ENCODE data around the gene CCDC9. TPM values are rescaled to one million over a fixed set of nuclear protein-coding genes. Genes with fewer than 3 reads are reported as not detected.

CCDC9 gene
- total RNA-seq (8.0 TPM), polyA plus RNA-seq (36.6 TPM)

DNA sequence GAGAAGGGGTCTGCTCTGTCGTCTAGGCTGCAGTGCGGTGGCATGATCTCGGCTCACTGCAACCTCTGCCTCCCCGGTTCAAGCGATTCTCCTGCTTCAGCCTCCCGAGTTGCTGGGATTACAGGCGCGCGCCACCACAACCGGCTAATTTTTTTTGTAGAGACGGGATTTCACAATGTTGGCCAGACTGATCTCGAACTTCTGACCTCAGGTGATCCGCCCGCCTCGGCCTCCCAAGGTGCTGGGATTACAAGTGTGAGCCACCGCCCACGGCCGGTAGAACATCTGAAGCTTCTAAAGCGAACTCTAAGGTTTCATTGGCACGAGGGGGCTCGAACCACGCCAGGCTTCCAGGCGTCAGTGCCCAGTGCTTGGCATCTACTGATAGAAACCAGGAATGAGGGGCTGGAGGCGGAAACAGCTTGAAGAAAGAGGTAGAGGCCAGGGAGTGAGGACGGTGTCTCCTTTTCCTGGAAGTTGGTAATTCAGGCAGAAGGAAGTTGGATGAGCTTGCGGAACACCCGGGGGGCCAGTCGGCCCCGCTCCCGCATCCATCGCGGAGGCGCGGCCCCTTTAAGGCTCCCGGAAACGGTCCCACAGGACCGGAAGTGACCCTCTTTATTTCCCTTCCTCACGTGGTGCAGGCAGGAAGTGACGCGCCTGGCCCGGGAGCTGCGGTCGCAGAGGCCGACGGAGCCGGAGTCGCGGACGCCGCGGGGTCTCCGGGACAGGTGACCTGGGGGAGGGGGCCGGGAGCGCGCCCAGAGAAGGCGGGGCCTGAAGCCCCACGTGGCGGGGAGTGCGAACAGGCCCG, at the start of gene CCDC9:
Gene CCDC9, plus strand, starts transcription at position 647 of the 814 bp plus-strand sequence. CDS start 1,876 bp downstream, outside the sequence.
- Histone ChIP-seq H3K4me1 (ENCODE audit: insufficient read depth) (no peaks in the 10 kb centered on the region), H3K27ac (ENCODE audit: low read depth) (peak within 1 kb of the TSS; percentile 87)
- DNase-seq (ENCODE audit: extremely low spot score), result peak; percentile 87

DNA sequence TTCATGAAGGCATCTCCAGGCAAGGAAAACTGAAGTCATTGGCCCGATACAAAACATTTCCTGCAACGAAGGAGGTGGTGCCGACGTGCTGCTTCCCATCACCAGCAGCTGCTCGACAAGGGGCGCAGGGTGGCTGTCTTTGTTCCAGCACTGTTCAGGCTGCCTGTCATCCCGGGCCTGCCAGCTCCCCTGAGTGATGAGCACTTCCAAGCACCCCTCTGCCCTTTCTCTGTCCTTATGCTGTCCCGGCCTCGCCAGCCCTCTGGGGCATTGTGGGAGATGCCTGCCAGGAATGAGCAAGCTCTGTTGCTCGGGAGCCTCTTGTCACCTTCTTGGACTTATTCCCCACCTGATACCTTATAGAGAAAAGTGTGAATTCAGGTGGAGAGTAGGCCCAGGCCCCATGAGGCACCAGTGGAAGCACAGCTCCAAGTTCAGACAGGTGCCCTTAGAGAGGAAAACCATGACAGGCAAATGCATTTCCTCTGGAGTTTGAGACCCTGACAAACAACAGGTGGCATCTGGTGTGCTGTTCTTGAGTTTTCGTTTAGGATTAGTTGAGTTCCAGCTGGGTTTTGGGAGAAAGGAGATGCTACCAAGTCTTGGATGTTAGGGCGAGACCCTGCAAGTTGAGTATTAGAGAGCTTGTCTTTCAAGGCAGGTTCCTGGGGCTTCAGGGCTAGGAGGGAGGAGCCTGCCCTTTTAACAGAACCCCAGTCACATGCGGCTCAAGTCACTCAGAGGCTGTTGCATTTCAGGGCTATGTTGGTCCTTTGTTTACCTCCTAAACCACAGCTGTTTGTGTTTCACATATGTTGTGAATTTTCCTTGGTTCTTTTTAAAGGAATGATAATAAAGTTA, 46.8 kb upstream of the CCDC9 start:
- peaks cover 4% of the 10 kb centered on the region for H3K36me3 ChIP-seq (ENCODE audit: insufficient read depth)
- no peak overlapping the region for H3K27ac ChIP-seq (ENCODE audit: low read depth)

More for the DNA sequence above, at the start of gene CCDC9:
- WGBS, result 12% methylated on average over 60 of the region's 60 CpGs
- Histone ChIP-seq H3K4me3 (ENCODE audit: low read depth, low read length) (peak within 1 kb of the TSS; percentile 51), H3K36me3 (ENCODE audit: insufficient read depth) (peaks cover 4% of the 10 kb centered on the region)

DNA sequence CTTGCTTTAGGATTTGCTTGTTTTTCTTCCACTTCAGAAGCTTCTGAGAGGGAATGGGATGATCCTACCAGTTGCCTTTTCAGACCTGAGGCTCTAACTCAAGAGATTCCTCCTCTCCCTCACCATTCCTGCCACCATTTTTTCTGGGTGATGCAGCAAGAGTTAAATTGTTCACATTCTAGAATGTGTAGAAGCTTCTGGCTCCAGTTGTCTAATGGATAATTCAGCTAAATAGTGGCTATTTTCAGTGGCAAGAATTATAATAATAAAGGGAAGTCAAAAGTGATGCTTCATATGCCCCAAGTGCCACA, 46.2 kb upstream of the CCDC9 start:
- Histone ChIP-seq H3K36me3 (ENCODE audit: insufficient read depth) (peaks cover 4% of the 10 kb centered on the region), H3K4me3 (ENCODE audit: low read depth, low read length) (no peak overlapping the region), H3K4me1 (ENCODE audit: insufficient read depth) (no peaks in the 10 kb centered on the region), H3K27ac (ENCODE audit: low read depth) (no peak overlapping the region)
- DNase-seq (ENCODE audit: extremely low spot score), result no peak

More for the DNA sequence above, 46.8 kb upstream of the CCDC9 start:
- no peak for DNase-seq (ENCODE audit: extremely low spot score)
- WGBS, result 70% methylated on average over 13 of the region's 13 CpGs
- H3K4me1 ChIP-seq (ENCODE audit: insufficient read depth), result no peaks in the 10 kb centered on the region
- H3K4me3 ChIP-seq (ENCODE audit: low read depth, low read length), result no peak overlapping the region

DNA sequence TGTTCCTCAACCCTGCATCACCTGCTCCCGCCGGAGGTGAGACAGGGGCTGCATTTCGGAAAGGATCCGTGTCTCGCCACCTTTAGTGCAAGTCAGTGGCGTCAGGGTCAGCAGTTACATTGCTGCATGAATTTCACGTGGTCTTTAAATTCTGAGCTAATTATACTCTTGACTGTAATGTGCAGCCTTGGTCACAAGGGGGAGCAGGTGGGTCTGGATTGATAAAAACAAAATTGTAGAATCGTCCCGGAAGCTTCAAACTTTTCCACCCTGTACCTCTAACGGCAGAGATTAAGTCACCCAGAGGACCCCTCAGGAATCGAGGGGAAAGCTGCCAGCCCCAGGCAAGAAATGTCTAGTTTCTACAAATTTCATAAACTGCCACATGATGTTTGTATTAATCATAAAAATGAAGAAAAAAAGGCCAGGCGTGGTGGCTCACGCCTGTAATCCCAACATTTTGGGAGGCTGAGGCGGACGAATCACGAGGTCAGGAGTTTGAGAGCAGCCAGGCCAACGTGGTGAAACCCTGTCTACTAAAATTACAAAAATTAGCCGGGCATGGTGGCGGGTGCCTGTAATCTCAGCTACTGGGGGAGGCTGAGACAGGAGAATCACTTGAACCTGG, 45.5 kb upstream of the CCDC9 start:
- Histone ChIP-seq H3K36me3 (ENCODE audit: insufficient read depth) (peaks cover 4% of the 10 kb centered on the region), H3K27ac (ENCODE audit: low read depth) (no peak overlapping the region), H3K4me1 (ENCODE audit: insufficient read depth) (no peaks in the 10 kb centered on the region), H3K4me3 (ENCODE audit: low read depth, low read length) (no peak overlapping the region)
- WGBS, result 36% methylated on average over 19 of the region's 19 CpGs
- peak; percentile 49 for DNase-seq (ENCODE audit: extremely low spot score)

DNA sequence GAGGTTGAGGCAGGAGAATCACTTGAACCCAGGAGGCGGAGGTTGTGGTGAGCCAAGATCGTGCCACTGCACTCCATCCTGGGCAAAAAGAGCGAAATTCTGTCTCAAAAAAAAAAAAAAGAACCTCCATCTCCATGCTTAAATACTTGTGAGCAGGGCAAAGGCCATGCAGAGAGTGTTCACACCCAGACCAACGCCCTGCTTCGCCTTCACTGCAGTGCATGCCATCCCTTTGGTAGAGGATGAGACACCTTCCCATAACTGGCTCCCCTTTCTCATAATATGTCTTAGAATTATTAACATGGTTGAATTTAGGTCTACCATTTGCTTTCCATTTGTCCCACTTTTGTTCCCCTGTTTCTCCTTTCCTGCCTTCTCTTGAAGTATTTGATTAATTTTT, 40.7 kb upstream of the CCDC9 start:
- no peak overlapping the region for H3K27ac ChIP-seq (ENCODE audit: low read depth)
- WGBS, result 95% methylated on average over 5 of the region's 5 CpGs

DNA sequence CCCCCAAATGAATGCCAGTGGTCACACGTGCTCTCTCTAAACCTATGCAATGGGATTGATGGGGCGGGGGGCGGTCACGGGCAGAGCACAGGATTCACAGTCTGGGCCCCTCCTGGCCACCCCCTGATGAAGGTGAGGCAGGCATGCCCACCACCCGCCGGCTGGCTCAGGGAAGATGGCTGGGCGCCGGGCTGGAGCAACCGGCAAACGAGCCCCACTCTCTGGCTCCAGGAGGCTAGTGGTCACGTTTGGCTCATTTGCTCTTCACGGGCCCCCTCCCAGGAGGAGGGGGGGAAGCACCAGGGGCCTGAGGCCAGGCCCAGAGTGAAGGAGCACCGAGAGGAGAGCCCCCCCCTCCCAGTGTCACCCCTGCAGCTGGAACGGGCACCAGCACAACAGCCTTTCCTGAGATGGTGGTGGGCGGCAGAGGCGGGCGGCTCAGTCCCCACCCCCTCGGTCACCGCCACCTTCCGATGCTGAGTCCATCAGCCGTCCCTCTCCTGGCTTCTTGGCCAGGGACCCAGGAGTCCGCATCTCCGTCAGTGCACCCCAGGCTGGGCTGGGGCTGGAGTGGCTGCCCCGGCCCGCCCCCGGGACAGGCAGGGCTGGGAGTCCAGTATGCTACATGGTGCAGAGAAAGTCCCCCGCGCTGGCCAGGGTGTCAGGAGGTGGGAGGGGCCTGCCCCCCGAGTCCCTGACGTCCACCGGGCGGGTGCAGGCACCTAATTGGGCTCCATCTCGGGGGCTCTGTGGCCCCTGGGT, 35.1 kb upstream of the CCDC9 start:
- H3K4me1 ChIP-seq (ENCODE audit: insufficient read depth), result no peaks in the 10 kb centered on the region
- H3K4me3 ChIP-seq (ENCODE audit: low read depth, low read length), result no peak overlapping the region
- 75% methylated on average over 33 of the region's 33 CpGs for WGBS
- no peak overlapping the region for H3K27ac ChIP-seq (ENCODE audit: low read depth)
- H3K36me3 ChIP-seq (ENCODE audit: insufficient read depth), result no peaks in the 10 kb centered on the region
- DNase-seq (ENCODE audit: extremely low spot score), result no peak

More for the DNA sequence above, 40.7 kb upstream of the CCDC9 start:
- Histone ChIP-seq H3K4me3 (ENCODE audit: low read depth, low read length) (no peak overlapping the region), H3K36me3 (ENCODE audit: insufficient read depth) (no peaks in the 10 kb centered on the region), H3K4me1 (ENCODE audit: insufficient read depth) (no peaks in the 10 kb centered on the region)
- no peak for DNase-seq (ENCODE audit: extremely low spot score)

DNA sequence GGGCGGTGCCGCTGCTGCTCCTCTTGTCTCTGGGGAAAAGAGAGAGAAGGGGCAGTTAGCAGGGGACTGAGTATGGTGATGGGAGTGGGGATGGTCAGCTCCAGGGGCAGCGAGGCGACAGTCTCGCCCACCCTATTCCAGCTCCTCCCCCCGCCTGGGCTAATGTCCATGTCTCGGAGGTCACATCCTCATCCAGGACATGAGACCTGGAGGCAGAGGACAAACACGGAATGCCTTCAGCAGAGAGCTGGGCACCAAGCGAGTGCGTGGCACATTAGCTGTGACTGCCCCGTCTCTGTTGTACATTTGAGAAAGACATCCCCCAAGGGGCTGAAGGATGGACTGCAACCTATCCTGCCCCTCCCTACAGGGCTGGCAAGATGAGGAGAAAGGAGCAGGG, 34.4 kb upstream of the CCDC9 start:
- WGBS, result 92% methylated on average over 11 of the region's 11 CpGs
- Histone ChIP-seq H3K4me1 (ENCODE audit: insufficient read depth) (no peaks in the 10 kb centered on the region), H3K27ac (ENCODE audit: low read depth) (no peak overlapping the region), H3K36me3 (ENCODE audit: insufficient read depth) (no peaks in the 10 kb centered on the region), H3K4me3 (ENCODE audit: low read depth, low read length) (no peak overlapping the region)
- DNase-seq (ENCODE audit: extremely low spot score), result no peak

DNA sequence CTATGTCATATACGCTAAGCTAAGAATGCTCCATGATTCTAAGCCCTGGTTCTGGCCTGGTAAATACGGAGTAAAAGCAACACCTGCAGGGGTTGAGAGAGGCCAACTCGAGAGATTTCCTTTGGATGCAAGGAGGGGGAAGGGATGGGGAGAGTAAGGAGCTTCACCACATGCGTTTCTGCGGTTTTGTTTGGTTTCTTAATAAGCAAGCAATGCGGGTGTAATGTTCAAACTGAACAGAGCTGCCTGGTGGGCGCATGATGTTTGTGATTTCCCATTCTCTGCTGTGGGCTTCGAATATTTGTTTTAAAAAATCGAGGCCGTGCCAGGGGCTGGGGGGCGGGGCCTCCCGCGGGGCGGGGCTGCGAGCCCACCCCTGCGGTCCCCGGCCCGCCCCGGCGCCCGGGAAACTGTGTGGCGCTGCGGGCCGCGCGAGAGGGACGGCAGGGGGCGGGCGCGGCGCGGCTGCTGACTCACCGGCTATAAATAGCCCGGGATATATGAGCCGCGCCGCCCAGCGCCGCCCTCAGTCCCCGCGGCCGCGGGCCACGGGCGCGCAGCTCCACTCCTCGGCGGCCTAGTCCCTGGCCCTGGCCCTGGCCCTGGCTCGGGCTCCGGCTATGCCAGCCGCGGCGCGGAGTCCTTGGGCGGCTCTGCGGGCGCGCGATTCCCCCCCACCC, 30.4 kb upstream of the CCDC9 start:
- Histone ChIP-seq H3K36me3 (ENCODE audit: insufficient read depth) (no peaks in the 10 kb centered on the region), H3K4me1 (ENCODE audit: insufficient read depth) (no peaks in the 10 kb centered on the region), H3K4me3 (ENCODE audit: low read depth, low read length) (peak overlapping the region; percentile 45), H3K27ac (ENCODE audit: low read depth) (peak overlapping the region; percentile 98)
- DNase-seq (ENCODE audit: extremely low spot score), result no peak
- WGBS, result 3% methylated on average over 59 of the region's 59 CpGs

DNA sequence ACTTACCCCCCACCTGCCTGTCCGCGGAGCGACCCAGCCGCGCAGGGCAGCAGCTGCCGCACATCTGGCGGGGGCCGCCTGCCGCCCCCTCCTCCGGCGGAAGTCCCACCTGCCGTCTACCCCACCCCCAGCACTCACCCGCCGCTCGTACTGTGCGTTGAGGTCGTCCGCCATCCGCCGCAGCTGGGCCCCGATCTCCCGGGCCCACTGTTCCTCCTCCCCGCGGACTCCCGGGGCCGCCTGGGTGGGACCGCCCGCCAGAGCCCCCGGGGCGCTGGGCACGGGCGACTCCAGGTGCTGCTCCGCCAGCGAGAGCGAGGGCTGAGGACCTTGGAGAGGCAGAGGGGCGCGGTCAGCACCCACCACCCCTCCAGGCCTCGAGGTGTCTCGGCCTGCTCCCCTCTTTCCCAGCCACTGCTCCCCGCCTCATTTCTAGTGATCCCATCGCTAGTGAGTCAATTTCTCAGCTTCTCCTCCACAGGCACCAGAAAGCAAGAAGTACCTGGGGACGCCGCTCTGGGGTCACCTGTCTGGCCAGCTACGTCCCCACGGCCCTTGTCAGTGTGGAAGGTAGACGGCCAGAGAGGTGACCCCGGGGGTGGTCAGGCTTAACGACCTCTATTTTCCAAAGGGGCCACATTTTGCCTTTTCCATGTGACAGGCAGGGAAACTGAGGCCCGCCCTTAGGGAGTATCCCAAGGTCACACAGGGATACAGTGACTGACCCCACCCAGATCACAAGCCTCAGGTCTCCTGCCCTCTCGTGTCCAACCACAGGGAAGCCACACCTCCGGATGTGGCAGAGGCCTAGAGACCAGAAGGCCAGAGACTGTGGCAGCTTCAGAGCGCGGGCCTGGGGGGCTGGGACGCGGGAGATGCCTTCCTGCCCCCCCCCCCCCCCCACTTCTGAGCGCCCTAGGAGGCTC, 29.6 kb upstream of the CCDC9 start:
- Histone ChIP-seq H3K36me3 (ENCODE audit: insufficient read depth) (no peaks in the 10 kb centered on the region), H3K4me1 (ENCODE audit: insufficient read depth) (no peaks in the 10 kb centered on the region), H3K27ac (ENCODE audit: low read depth) (peak overlapping the region; percentile 98), H3K4me3 (ENCODE audit: low read depth, low read length) (peak overlapping the region; percentile 55)
- DNase-seq (ENCODE audit: extremely low spot score), result no peak
- 7% methylated on average over 56 of the region's 56 CpGs for WGBS

DNA sequence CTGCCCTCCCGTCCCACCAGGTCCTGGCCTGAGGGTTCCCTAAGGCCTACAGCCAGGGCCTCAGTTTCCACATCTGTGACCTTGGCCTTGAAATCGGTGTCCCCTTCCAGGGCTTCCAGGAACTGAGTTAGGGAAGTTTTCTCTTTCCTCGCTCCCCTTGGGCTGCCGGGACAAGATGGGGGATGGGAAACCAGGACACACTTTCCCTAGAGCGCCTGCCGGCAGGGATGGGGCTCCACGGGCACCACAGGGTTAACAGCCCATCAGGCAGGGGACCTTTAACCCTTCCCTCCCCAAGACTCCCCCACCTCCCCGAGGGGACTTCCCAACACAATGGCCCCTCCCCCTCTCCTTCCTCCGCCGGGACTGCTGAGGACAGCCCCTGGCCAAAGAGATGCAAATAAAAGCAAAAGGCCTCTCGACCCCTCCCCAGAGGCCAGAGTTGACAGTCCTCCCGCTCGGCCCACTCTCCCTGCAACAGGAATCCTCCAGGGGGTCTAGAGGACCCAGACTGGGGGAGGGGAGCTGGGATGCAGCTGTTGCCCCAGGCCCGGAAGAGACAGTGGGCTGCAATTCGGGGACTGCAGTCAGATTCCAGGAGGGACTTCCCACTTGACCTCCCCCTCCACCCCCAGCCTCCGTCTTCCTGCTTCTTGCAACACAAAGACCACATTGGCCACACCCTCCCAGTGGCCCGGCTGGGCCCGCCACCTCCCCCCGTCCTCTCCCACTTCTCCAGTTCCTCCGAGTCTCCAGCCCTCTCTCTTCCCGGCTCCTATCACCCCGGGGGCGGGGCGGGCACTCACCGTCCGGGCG, 28.8 kb upstream of the CCDC9 start:
- H3K4me3 ChIP-seq (ENCODE audit: low read depth, low read length), result peak overlapping the region; percentile 55
- H3K27ac ChIP-seq (ENCODE audit: low read depth), result peak overlapping the region; percentile 98
- no peaks in the 10 kb centered on the region for H3K4me1 ChIP-seq (ENCODE audit: insufficient read depth)
- no peak for DNase-seq (ENCODE audit: extremely low spot score)
- H3K36me3 ChIP-seq (ENCODE audit: insufficient read depth), result no peaks in the 10 kb centered on the region
- 4% methylated on average over 27 of the region's 27 CpGs for WGBS

DNA sequence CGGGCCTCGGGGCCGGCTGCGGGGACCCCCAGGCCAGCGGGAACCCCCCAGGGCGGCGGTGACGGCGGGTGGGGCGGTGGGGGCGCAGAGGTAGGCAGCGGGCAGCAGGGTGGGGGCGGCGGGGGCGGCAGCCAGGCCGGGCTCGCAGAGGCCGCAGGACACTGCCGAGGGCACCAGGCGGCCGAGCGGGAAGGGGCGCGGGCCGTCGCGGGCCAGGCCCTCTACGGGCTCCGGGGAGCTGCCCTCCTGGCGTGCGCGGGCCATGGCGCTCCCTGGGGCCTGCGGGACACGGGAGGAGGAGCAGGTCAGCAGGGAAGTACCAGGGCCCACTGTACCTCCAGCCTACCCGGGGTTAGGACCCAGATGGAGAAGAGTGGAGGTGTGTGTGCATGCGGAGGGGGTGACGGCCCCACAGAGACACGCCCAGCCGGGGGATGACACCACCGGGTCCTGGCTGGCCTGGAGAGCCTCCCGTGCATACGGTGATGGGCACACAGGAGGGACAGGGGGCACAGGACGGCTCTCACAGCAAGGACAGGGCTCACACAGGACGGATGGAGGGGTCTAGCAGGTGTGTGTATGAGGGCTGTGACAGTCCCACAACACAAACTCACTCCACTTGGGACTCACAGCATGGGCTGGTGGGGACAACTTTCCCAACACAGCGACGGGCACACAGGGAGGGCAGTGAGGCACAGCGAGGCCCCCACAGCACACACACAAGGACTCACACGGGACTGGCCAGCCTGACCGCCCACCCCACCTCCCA, 28.0 kb upstream of the CCDC9 start:
- peak overlapping the region; percentile 55 for H3K4me3 ChIP-seq (ENCODE audit: low read depth, low read length)
- no peak for DNase-seq (ENCODE audit: extremely low spot score)
- peak overlapping the region; percentile 98 for H3K27ac ChIP-seq (ENCODE audit: low read depth)
- 6% methylated on average over 50 of the region's 50 CpGs for WGBS
- H3K4me1 ChIP-seq (ENCODE audit: insufficient read depth), result no peaks in the 10 kb centered on the region
- H3K36me3 ChIP-seq (ENCODE audit: insufficient read depth), result no peaks in the 10 kb centered on the region

Measured in urinary bladder (tissue), 4 donors.